ENCODE data around the gene C10orf95.

- TF ChIP-seq CTCF (IDR thresholded peaks at IDR 0.05) (no peak), POLR2A (IDR thresholded peaks at IDR 0.05) (no peak), EP300 (IDR thresholded peaks at IDR 0.05) (no peak), POLR2AphosphoS5 (IDR thresholded peaks at IDR 0.05) (no peak)
These were observed 46.2 kb upstream of the C10orf95 start for GRCh38 chr10:102497545-102497944.
